Measurements from ENCODE around the gene NDP. TPM values are rescaled to one million over a fixed set of nuclear protein-coding genes. Genes with fewer than 3 reads are reported as not detected.

Gene NDP
- total RNA-seq, 1 donor from 2014 or later = 1.1 TPM

DNA sequence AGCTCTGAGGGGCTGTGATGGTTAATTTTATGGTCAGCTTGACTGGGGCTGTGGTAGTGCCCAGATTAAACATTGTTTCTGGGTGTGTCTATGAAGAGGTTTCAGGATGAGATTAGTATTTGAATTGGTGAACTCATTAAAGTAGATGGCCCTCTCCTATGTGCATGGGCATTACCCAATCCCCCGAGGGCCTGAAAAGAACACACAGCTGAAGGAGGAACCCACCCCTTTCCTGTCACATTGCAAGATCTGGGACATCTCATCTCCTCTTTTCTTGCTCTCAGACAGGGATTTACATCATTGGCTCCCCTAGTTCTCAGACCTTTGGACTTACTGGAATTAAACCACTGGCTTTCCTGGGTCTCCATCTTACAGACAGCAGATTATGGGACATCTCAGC lies 29.4 kb upstream of the NDP start:
- H3K4me3 Mint-ChIP-seq = no peak overlapping the region
- TF ChIP-seq, protein P1, sequence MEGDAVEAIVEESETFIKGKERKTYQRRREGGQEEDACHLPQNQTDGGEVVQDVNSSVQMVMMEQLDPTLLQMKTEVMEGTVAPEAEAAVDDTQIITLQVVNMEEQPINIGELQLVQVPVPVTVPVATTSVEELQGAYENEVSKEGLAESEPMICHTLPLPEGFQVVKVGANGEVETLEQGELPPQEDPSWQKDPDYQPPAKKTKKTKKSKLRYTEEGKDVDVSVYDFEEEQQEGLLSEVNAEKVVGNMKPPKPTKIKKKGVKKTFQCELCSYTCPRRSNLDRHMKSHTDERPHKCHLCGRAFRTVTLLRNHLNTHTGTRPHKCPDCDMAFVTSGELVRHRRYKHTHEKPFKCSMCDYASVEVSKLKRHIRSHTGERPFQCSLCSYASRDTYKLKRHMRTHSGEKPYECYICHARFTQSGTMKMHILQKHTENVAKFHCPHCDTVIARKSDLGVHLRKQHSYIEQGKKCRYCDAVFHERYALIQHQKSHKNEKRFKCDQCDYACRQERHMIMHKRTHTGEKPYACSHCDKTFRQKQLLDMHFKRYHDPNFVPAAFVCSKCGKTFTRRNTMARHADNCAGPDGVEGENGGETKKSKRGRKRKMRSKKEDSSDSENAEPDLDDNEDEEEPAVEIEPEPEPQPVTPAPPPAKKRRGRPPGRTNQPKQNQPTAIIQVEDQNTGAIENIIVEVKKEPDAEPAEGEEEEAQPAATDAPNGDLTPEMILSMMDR (conservative IDR thresholded peaks at IDR 0.05) = no peak
- H3K27ac Mint-ChIP-seq = no peak overlapping the region
- no peaks in the 10 kb centered on the region for H3K36me3 Mint-ChIP-seq
- DNase-seq (ENCODE audit: extremely low spot score, unreplicated experiment) = no peak
- H3K9me3 Mint-ChIP-seq = no peaks in the 10 kb centered on the region
- no peaks in the 10 kb centered on the region for H3K27me3 Mint-ChIP-seq
- H3K4me1 Mint-ChIP-seq (ENCODE audit: unreplicated experiment) = no peaks in the 10 kb centered on the region

DNA sequence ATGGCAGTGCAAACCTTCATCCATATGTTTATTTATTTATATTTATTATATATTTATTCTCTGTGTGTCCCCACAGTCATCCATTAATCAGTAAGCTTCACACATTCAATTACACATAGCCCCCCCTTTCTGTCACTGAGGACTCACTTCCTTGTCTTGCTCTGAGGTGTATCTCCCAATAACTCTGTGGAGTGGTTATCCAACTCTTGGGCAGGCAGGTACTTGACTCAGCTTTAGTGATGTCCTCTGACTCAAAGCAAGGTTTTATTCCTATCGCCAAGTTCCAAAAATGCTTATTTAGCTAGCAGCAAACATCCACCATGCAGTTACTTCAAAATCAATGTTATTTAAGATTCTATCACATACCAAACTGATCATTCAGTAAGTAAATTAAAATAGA lies 25.2 kb upstream of the NDP start:
- Mint-ChIP-seq H3K36me3 (no peaks in the 10 kb centered on the region), H3K4me1 (ENCODE audit: unreplicated experiment) (no peaks in the 10 kb centered on the region), H3K27ac (no peak overlapping the region), H3K27me3 (no peaks in the 10 kb centered on the region), H3K4me3 (no peak overlapping the region), H3K9me3 (no peaks in the 10 kb centered on the region)
- no peak for DNase-seq (ENCODE audit: extremely low spot score, unreplicated experiment)
- TF ChIP-seq, protein P1 (conservative IDR thresholded peaks at IDR 0.05) = no peak

DNA sequence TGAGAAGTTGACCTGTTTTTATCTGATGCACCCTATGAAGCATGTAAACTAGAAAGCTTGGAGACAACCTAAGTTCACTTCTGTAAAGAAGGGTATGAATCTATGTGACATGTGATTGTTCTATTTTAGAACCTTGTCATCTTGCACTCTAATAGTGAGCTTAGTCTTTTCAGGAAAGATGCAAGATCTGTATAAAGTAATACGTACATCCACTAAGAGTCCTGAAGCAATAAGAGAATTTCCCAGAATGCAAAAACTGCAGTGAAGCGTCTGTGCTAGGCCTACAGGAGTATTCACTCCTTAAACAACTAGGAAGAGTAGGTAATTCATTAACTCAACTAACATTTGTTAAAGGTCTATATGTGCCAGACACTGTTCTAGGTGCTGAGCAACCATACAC lies 23.3 kb upstream of the NDP start:
- Mint-ChIP-seq H3K4me1 (ENCODE audit: unreplicated experiment) (no peaks in the 10 kb centered on the region), H3K9me3 (no peaks in the 10 kb centered on the region), H3K36me3 (no peaks in the 10 kb centered on the region), H3K4me3 (no peak overlapping the region), H3K27me3 (no peaks in the 10 kb centered on the region), H3K27ac (no peak overlapping the region)
- TF ChIP-seq, protein P1 (conservative IDR thresholded peaks at IDR 0.05) = no peak
- no peak for DNase-seq (ENCODE audit: extremely low spot score, unreplicated experiment)

DNA sequence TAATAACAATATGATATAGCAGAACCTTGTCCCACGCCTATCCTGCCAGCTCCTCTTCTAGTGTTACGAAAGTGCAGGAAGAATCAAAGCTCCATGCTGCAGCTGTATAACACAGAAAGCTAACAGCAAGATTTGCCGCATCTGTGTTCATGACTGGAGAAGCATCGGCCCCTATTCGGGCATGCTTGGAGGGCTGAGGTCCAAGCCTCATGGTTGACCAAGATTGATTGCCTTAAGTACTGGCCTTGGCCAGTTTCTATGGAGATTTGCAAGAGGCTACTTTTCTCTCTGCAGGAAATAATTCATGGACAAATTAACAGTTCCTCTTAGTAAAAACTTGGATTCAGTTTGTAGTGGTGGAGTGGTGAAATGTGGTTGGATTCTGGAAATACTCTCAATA lies 12.9 kb upstream of the NDP start:
- no peak for DNase-seq (ENCODE audit: extremely low spot score, unreplicated experiment)
- TF ChIP-seq, protein P1 (conservative IDR thresholded peaks at IDR 0.05) = no peak
- Mint-ChIP-seq H3K9me3 (no peaks in the 10 kb centered on the region), H3K4me1 (ENCODE audit: unreplicated experiment) (no peaks in the 10 kb centered on the region), H3K27me3 (no peaks in the 10 kb centered on the region), H3K36me3 (no peaks in the 10 kb centered on the region), H3K27ac (no peak overlapping the region), H3K4me3 (no peak overlapping the region)

DNA sequence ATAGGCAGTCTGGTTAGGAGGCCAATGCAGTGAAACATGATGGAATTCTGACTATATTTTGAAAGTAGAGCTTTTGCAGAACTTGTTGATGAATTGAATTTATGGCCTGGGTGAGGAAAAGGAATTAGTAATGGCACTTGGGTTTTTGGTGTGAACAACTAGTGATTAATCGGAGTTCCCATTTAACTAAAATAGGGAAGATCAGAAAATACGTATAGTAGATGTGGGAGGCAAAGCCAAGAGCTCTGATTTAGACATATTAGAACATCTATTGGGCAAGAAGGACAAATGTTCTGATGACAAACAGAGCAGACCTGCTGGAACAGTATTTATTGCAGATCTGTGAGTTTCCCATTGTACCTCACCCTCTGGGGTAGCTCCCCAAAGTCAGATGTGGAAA lies 12.3 kb upstream of the NDP start:
- TF ChIP-seq, protein P1 (conservative IDR thresholded peaks at IDR 0.05) = no peak
- H3K27ac Mint-ChIP-seq = no peak overlapping the region
- H3K4me3 Mint-ChIP-seq = no peak overlapping the region
- DNase-seq (ENCODE audit: extremely low spot score, unreplicated experiment) = no peak
- no peaks in the 10 kb centered on the region for H3K9me3 Mint-ChIP-seq
- no peaks in the 10 kb centered on the region for H3K36me3 Mint-ChIP-seq
- H3K4me1 Mint-ChIP-seq (ENCODE audit: unreplicated experiment) = no peaks in the 10 kb centered on the region
- H3K27me3 Mint-ChIP-seq = no peaks in the 10 kb centered on the region

DNA sequence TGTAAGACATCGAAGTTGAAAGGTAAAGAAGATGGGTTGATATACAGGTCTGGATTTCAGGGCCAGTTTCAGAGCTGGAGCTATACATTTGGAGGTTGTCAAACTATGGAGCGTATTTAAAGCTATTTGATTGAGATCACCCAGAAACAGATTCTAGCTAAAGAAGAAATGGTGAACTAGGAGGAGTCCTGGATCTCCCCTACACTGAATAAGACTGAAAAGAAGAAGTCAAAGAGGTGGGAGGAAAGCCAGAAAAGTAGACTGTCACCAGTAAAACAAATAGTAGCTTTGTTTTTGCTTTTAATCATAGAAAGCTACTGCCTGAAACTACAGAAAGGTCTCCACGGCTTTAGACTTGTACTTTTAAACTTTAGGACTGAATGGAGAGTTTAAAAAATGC lies 5.0 kb upstream of the NDP start:
- no peak overlapping the region for H3K27ac Mint-ChIP-seq
- no peak for DNase-seq (ENCODE audit: extremely low spot score, unreplicated experiment)
- TF ChIP-seq, protein P1 (conservative IDR thresholded peaks at IDR 0.05) = no peak
- no peaks in the 10 kb centered on the region for H3K36me3 Mint-ChIP-seq
- peaks cover 3% of the 10 kb centered on the region for H3K9me3 Mint-ChIP-seq
- H3K4me3 Mint-ChIP-seq = no peak overlapping the region
- peaks cover 22% of the 10 kb centered on the region for H3K27me3 Mint-ChIP-seq
- H3K4me1 Mint-ChIP-seq (ENCODE audit: unreplicated experiment) = no peaks in the 10 kb centered on the region
